K562 (cell line): ENCODE measurements around the gene FOS. TPM values are rescaled to one million over a fixed set of nuclear protein-coding genes. Genes with fewer than 3 reads are reported as not detected.

Experiments
- polyA plus RNA-seq, 8 experiments: library from polyadenylated mRNA; depleted of rRNA in 4 of 8; stranded (reverse) in 5 of 8; unstranded in 3 of 8; fragments of >200 nt; fragmentation: Nextera tagmentation in 2 of 8; fragmentation: Illumina TruSeq in 1 of 8; extraction: Ambion mirVana in 2 of 8; extraction: Trizol in 1 of 8; gene quantifications; 2 replicates each; pipeline versions ENCODE4 v1.2.1 to v1.2.3, GENCODE V29; 2011 to 2014; ENCODE audit warnings: inconsistent platforms in 1 of 8, missing spikeins in 1 of 8
- total RNA-seq, 7 experiments: library from RNA; depleted of rRNA in 6 of 7; stranded (reverse); fragments of >200 nt in 6 of 7; fragmentation: Illumina TruSeq in 2 of 7; extraction: Trizol in 2 of 7; gene quantifications; 2 replicates each; pipeline versions ENCODE4 v1.2.1 to v1.2.3, GENCODE V29; 2011 to 2021; ENCODE audit warnings: low replicate concordance in 1 of 7
- TF ChIP-seq, protein P1 (sequence below), 2 experiments: fragments of 450-650 bp in 1 of 2; sonication (generic) in 1 of 2; formaldehyde crosslinking in 1 of 2; IDR thresholded peaks; 2 replicates each; pipeline versions ENCODE4 v1.7.1 to v1.9.0; 2016 to 2022; ENCODE audit warnings: inconsistent platforms in 1 of 2, mild to moderate bottlenecking in 1 of 2, missing genetic modification reagents in 1 of 2
- TF ChIP-seq, protein P2 (sequence below): sonication (generic); formaldehyde crosslinking; IDR thresholded peaks from 2 replicates; pipeline ENCODE4 v1.8.1; 2022; ENCODE audit warnings: missing genetic modification reagents

The FOS gene
- total and polyA plus RNA-seq, 9 of the 15 experiments (the other 6 are each of a cell fraction or from before 2014, with no cell fraction given) = 0.54 to 13.8 (median 8.9) TPM

DNA sequence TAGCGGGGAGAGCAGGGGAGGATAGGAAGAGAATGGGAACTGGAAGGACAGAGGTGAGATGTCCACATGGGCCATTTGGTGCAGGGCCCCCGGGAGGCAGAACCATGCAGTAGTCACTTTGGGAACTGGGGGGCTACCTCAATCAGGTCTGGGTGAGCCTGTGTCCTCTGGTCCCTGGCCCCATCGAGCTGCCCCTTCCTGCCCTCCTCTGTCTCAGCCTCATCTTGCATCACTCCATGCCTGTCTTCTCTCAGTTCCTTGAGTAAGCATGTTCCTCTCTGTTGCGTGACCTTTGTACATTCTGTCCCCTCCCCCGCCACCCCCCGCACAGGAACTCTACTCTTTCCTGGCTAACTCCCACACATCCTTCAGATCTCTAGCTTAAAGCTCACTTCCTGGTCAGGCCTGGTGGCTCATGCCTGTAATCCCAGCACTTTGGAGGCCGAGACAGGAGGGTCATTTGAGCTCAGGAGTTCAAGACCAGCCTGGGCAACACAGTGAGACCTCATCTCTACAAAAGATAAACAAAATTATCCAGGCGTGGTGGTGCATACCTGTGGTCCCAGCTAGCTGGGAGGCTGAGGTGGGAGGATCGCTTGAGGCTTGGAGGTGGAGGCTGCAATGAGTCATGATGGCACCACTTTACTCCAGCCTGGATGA is 23.2 kb downstream of the FOS start (continued):
- TF ChIP-seq, protein P1, sequence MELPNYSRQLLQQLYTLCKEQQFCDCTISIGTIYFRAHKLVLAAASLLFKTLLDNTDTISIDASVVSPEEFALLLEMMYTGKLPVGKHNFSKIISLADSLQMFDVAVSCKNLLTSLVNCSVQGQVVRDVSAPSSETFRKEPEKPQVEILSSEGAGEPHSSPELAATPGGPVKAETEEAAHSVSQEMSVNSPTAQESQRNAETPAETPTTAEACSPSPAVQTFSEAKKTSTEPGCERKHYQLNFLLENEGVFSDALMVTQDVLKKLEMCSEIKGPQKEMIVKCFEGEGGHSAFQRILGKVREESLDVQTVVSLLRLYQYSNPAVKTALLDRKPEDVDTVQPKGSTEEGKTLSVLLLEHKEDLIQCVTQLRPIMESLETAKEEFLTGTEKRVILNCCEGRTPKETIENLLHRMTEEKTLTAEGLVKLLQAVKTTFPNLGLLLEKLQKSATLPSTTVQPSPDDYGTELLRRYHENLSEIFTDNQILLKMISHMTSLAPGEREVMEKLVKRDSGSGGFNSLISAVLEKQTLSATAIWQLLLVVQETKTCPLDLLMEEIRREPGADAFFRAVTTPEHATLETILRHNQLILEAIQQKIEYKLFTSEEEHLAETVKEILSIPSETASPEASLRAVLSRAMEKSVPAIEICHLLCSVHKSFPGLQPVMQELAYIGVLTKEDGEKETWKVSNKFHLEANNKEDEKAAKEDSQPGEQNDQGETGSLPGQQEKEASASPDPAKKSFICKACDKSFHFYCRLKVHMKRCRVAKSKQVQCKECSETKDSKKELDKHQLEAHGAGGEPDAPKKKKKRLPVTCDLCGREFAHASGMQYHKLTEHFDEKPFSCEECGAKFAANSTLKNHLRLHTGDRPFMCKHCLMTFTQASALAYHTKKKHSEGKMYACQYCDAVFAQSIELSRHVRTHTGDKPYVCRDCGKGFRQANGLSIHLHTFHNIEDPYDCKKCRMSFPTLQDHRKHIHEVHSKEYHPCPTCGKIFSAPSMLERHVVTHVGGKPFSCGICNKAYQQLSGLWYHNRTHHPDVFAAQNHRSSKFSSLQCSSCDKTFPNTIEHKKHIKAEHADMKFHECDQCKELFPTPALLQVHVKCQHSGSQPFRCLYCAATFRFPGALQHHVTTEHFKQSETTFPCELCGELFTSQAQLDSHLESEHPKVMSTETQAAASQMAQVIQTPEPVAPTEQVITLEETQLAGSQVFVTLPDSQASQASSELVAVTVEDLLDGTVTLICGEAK (IDR thresholded peaks at IDR 0.05) = peak; percentile 33; the same call in 1 of the 2 replicates
- TF ChIP-seq, protein P1 (CRISPR knock-in tag; IDR thresholded peaks at IDR 0.05) = no peak
- TF ChIP-seq, protein P2, sequence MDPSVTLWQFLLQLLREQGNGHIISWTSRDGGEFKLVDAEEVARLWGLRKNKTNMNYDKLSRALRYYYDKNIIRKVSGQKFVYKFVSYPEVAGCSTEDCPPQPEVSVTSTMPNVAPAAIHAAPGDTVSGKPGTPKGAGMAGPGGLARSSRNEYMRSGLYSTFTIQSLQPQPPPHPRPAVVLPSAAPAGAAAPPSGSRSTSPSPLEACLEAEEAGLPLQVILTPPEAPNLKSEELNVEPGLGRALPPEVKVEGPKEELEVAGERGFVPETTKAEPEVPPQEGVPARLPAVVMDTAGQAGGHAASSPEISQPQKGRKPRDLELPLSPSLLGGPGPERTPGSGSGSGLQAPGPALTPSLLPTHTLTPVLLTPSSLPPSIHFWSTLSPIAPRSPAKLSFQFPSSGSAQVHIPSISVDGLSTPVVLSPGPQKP (CRISPR knock-in tag) = no peak
- TF ChIP-seq, all 486 proteins: peak for 63
